Stimulated activated CD8-positive, alpha-beta memory T cell treated with anti-CD3 and anti-CD28 coated beads, Interleukin-4, amount 100 ng/mL, for 48 hours (primary cell): ENCODE data around the gene CCL4L2.
A peak's percentile ranks its signal among the peaks of the same experiment; 100 is the strongest.
"Not testable (repeated sequence)": the region's sequence is repeated elsewhere in the genome, so short reads cannot be mapped to it uniquely, and the experiment has no call there.

Experiments
- DNase-seq: peaks from one replicate; pipeline ENCODE4 v3.0.0-alpha.2; 2020

Gene CCL4L2

DNA sequence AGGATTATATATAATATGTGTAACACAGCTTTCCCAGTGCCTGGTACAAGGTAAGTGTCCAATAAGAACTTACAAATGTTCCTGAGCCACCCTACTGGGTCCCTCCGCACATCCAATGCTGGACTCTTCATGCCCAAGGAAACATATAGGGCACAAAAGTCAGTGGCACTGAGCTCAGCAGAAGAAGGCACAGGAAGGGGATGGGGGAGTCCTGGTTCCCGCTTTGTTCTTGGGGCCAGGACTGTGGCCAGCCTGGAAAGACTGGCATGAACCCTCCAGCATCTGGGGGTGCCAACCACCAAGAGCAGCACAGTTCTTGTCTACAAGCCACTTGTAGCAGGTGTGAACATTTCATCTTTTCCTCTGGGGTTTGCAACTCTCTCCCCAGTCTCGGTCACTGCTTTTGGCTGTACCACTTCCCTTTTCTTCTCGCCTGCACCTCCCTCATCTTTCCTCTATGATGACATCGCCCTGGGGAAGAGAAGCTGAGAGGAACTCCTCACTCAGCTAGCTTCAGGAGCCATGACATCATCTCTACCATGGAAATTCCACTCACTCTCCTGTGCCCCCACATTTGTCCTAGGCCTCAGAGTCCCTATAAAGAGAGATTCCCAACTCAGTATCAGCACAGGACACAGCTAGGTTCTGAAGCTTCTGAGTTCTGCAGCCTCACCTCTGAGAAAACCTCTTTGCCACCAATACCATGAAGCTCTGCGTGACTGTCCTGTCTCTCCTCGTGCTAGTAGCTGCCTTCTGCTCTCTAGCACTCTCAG, at the start of gene CCL4L2:
TSS of gene CCL4L2 (plus strand) at position 625 of the 773 bp plus-strand sequence.
- DNase-seq, result not testable (repeated sequence)

DNA sequence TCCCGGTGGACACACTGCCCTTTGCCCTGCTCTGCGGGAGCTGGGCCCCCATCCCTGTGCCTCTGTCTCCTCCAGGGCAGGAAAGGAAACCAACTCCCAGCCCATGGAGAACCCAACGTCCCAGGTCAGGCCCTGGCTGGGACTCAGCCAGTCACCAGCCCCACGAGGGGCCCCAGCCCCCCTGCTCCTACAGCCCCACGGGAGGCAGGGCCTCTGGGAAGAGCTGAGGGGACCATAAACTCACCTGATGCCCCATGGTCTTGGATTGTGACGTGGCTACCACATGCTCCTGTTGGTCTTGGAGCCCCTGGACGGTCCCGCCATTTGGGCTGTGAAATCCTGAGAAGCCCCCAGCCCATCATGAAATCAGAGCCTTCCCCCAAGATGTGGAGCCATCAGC, 42.0 kb upstream of the CCL4L2 start:
- DNase-seq, result not testable (repeated sequence)

DNA sequence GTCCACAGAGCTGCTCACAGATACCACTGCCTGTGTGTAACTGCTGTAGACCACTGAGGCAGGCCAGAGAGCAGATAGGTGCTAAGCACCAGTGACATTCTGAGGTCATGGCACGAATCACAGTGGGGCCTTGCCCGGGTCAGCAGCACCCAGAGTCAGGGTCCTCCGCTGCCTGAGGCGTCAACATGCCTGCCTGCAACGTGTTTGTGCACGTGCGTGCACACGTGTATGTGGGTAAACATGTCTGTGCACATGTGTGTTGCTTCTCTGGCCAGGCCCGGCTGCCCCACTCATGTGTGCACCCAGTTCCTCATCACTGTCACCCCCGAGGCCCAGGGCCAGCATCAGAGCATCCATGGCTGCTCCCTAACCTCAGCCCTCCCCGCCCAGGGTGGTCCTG, 34.3 kb upstream of the CCL4L2 start, which contains the start of gene TBC1D3B:
TSS of gene TBC1D3B (minus strand) at position 101 of the 400 bp plus-strand sequence. CDS start 1,586 bp downstream, outside the sequence.
- not testable (repeated sequence) for DNase-seq

DNA sequence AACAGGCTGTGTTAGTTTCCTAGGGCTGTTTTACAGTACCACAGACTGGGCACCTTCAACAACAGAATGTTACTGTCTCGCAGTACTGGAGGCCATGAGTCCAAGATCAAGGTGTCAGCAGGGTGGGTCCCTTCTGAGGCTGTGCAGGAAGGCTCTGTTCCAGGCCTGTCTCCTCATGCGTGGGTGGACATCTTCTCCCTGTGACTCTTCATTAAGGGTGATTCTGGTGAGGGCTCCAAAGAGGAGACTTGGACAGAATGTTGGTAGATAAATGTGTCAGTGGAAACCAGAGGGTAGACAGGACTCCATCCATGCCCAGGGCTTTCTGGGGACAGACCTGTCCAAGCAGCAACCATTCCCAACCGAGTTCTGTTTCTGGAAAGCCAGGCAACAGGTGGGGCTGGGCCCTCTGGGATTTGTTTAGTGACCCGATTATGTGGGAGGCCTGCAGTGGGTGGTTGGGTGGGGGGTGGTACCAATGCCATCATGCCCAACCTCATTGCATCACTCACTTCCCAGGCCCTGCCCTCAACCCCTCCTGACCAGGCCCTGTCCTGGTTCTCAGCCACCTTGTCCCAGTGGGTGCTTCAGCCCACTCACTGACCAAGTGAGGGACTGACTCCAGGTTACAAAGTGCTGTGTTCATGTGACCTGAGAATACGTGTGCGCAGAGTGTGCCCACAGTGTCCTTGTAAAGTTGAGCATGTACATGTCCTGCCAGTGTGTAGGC, 29.3 kb upstream of the CCL4L2 start:
- DNase-seq, result not testable (repeated sequence)

GRCh38 chr17:36182176-36183000, 28.5 kb upstream of the CCL4L2 start:
- no peak for DNase-seq

- no peak for DNase-seq
These were observed 27.6 kb upstream of the CCL4L2 start for GRCh38 chr17:36183001-36183971.

DNA sequence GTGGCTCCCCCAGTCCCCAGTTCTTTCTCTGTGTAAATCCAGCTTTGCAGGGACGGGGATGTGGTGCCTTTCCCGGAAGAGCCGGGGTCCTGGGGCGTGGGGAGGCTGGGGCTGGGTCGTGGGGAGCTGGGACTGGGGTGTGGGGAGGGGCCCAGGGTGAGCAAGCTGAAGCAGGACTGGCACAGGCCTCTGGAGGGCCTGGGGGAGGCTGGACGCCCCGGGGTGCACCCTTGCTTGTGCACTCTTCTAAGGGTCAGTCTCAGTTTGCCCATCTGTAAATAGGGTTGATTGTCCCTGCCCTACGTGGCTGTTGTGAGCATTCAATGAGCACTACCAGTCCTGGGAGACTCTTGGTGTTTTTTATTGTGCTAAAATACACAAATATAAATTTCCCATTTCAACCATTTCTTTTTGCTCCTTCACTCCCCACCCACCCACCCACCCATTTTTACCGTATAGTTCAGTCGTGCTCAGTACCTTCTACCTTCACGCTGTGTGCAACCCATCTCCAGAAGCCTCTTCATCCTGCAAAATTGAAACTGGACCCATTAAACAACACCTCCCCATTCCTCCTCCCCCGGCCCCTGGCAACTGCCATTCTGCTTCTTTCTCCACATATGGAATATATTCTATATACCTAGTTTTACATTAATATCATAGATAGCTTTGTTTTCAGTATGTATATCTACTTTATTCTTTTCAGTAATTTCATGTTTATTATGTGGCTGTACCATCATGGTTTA, 26.7 kb upstream of the CCL4L2 start:
- no peak for DNase-seq

DNA sequence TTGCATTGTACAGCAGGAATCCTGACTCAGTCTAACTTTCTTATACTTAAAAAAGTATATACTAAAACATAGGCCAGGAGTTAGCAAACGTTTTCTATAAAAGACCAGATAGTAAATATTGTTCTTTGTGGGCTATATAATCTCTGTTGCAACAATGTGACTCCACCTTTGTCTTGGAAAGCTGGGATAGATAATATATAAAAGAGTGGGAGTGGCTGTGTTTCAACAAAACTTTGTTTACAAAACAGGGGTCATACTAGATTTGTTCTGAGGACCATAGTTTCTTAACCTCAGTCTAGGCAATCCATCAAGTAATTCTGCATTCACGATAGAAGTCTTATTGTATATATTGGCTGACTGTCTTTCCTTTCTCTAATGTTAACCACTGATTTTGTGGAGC, 25.4 kb upstream of the CCL4L2 start:
- no peak for DNase-seq

DNA sequence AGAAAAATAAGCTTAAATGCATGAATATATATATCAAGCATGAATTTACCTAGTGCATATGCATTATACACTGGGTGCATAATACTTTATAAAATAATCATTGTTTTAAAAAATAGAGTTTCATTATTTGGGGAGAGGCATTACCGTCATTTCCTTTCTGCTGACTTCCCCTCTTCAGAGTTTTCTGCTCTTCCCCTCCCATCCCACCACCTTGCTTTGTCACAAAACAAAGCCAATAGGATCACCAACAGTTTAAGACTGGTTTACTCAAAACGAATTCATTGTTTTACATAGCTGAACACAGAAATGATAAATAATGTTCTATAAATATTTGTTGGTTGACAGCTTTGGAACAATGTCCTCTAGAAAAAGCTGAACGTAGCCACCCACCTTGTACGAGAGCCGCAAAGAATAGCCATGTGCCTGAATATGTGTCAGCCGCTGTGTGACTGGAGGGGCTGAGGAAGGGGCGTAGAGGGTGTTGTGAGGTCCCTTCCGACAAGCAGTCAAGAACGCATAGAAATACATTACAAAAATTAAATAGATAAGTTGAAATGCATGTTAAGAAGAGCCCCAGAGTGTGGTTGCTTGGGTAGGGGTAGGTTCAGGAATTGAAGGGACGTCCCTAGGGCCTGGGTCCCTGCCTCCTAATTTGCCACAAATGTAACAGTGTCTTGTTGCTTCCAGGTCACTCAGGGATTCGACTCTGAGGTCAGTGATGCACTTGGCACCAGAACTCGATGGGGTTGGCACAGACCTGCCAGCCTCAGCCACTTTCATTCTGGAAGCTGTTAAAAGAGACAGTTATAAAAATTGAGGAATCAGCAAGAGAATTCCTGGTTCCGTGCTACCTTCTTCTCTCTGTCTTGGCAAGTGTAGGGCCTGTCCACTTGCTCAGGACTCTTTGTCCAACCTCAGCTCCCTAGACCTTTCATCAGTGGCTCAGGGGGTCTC, 23.8 kb upstream of the CCL4L2 start:
- not testable (repeated sequence) for DNase-seq

- DNase-seq, result not testable (repeated sequence)
These were observed 22.8 kb upstream of the CCL4L2 start for GRCh38 chr17:36187943-36188665.

DNA sequence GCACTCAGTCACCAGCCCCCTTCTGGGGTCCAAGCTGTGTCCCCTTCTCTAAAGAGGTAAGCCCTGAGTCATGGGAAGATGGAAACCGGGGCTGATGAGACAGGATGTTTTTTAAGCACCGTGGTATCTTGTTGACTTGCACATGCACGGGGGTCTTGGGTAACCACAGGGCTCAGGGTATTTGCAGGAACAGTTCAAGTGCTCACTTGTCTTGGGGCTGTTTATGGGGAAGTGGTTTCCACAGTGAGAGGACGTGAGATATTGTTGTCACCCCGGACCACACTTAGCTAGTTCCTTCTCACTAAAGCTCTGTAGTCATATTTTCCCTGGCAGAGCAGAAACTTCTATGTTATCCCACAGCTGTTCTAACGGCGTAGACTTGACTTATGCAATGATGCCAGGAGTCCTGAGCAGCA, 22.0 kb upstream of the CCL4L2 start:
- DNase-seq, result peak; percentile 54

DNA sequence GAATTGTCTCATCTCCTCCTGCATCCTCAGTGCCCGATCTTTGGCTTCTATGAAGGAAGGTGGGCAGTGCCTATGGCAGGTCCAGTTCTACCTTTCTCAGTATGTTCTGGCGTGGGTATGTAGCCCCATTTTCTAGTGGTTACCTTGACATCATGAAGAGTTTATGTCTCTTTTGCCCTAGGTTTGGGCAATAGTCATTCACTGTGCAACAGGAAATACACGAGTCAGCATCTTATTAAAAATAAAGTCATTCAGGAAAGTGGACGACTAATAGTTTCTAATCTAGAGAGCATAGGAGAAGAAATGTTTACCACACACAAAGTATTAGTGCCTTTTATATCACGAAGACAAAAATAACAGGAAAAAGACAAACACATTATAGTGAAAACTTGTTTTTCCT, 20.9 kb upstream of the CCL4L2 start:
- not testable (repeated sequence) for DNase-seq

DNA sequence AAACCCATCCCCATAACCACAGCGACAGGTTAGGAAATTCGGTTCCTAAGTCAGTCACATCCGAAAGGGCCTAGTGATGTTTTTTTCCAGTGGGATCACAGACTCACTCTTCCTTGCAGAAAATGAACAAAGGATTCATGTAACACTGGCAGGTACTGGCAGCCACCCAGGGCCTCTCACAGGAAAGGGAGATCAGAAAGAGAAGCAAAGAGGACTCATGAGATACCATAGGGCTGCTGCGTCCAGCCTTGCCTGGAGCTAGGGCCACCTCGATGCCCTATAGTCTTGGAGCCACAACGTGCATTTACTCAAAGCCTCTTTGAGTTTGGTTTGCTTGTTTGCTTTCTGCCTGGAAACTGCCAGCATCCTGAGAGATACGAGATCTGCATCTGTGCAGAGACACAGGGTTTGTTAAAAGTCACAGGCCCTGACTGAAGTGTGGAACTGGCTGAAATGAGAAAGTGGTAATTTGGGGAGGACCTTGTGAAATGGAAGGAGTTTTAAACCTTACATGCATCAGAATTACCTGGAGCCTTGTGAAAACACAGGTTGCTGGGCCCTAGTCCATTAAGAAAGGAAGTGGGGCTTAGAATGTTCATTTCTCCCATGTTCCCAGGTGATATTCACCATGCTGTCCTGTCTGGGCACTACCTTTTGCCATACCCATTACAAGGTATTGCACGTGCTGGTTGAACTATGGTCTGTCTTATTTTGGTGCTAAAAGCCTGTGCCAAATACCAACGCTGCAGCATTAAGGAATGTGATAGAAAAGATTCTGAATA, 20.1 kb upstream of the CCL4L2 start:
- not testable (repeated sequence) for DNase-seq

- no peak for DNase-seq
These were observed 17.6 kb upstream of the CCL4L2 start for GRCh38 chr17:36193216-36193775.

DNA sequence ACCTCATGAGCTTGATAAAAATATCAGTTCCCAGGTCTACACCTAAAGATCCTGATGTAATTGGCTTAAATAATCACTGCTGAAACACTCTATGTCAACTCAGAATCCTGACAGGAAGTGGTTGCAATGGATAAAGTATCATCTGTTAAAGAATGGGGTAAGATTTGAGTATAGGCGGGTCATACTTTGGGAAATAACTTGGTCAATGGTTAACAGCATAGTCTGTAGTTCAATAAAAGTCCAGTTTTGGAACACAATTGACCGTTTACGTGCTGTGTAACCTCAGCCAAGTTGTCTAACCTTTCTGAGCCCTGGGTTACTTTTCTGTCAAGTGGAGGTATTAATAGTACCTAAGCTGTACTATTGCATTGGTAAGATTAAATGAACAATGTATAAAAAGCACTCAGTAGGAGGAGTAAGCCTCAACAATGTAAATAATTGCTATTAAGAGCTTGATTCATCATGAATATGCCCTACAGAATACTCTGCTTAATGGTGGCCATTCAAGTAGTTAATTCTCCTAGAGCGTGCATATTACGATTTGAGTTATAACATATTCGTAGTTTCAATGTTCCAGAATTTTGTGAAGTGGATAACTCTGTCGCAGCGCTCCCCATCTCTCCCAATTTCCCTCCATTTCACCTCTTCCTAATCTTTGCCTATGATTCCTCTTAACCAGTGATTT, 16.6 kb upstream of the CCL4L2 start:
- DNase-seq, result not testable (repeated sequence)

DNA sequence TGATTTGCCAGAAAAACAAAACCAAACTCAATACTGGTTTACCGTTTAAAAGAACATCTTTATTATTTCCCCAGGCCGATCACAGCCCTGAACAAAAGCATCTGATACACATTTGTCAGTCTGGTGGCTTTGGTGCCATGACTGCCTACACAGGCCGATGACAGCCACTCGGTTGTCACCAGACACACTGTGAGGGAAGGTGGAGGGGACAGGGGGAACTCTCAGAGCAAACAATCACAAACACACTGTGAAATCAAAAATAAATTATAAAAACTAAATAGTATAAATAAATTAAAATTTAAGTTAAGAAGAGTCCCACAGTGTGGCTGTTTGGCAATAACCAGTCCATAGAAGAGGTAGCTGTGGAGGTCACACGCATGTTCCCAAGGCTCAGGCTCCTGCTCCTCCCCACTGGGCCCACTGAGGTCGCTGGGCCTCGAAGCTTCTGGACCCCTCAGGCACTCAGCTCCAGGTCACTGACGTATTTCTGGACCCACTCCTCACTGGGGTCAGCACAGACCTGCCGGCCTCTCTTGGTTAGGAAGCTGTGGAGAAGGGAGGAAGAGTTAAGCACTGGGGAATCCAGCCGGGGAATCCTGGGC, 15.9 kb upstream of the CCL4L2 start:
- not testable (repeated sequence) for DNase-seq
